HepG2 (cell line): ENCODE data around the gene IQGAP2. TPM values are rescaled to one million over a fixed set of nuclear protein-coding genes. Genes with fewer than 3 reads are reported as not detected.

ENCODE experiments used
- ATAC-seq: fragments of 200-7000 bp; cut with Tn5 transposase; 3 replicates; pipeline ENCODE4 v1.9.1; 2020; ENCODE audit warnings: mild to moderate bottlenecking, moderate library complexity
- BruUV-seq: library from RNA; stranded (reverse); fragments of 400-500 nt; replicated peaks from 2 replicates; lab custom pipeline; 2021; lab: Mats Ljungman, UMichigan
- CTCF ChIA-PET: fragments of 300-600 bp; formaldehyde crosslinking; extraction: SDS; loops from one replicate; lab custom pipeline; 2021; ENCODE audit warnings: low total read pairs, inconsistent platforms, low intra/inter-chr PET ratio; lab: Yijun Ruan, JAX
- POLR2A ChIA-PET: fragments of 350-600 bp; sonication (Branson Sonifier 250); formaldehyde crosslinking; loops from one replicate; lab custom pipeline; 2020; ENCODE audit warnings: antibody characterized with exemption, inconsistent platforms; lab: Yijun Ruan, JAX
- DNase-seq: peaks from one replicate; pipeline ENCODE4 v3.0.0-alpha.2; 2015; ENCODE audit warnings: low spot score
- FAIRE-seq: peaks from 3 replicates; lab custom pipeline; 2011; peaks lifted over from hg19 to GRCh38; lab: Jason Lieb, UNC
- H2AFZ ChIP-seq: one replicate; pipeline ENCODE4 v1.6.1; 2011; ENCODE audit warnings: low read length, inconsistent platforms
- H3K27ac ChIP-seq: fragments of 300-600 bp; 3 replicates; pipeline ENCODE4 v1.8.0; 2011; ENCODE audit warnings: mixed run types, mild to moderate bottlenecking, mixed read lengths, low read length, inconsistent platforms; ENCODE audit not compliant: insufficient read depth; ENCODE audit errors: extremely low read length
- H3K27me3 ChIP-seq, 2 experiments: fragments of 200-600 bp in 1 of 2; 2 replicates in 1 of 2; 3 replicates in 1 of 2; pipeline versions ENCODE4 v1.6.0 to v1.8.0; 2011; ENCODE audit warnings: low read length in 2 of 2, mild to moderate bottlenecking in 2 of 2, moderate library complexity in 2 of 2, inconsistent platforms in 1 of 2; ENCODE audit not compliant: insufficient read depth in 2 of 2, control insufficient read depth in 1 of 2
- H3K36me3 ChIP-seq, 2 experiments: fragments of 200-600 bp in 1 of 2; replicated peaks in 1 of 2; 2 replicates in 1 of 2; 3 replicates in 1 of 2; pipeline versions ENCODE4 v1.5.1 to v1.8.0; 2011; ENCODE audit warnings: low read length in 2 of 2, inconsistent platforms in 1 of 2; ENCODE audit not compliant: insufficient read depth in 2 of 2, control insufficient read depth in 1 of 2
- H3K4me1 ChIP-seq: 2 replicates; pipeline ENCODE4 v1.5.1; 2012; ENCODE audit warnings: low read length, inconsistent platforms; ENCODE audit not compliant: insufficient read depth
- H3K4me2 ChIP-seq: 2 replicates; pipeline ENCODE4 v1.6.0; 2011; ENCODE audit warnings: low read depth, low read length, inconsistent platforms
- H3K4me3 ChIP-seq, 3 experiments: fragments of 200-600 bp in 1 of 3; sonication (generic), shearing (Covaris generic) in 1 of 3; replicated peaks in 1 of 3; 2 replicates each; pipeline ENCODE4 v1.5.1; 2011 to 2016; ENCODE audit warnings: low read length in 3 of 3, inconsistent platforms in 2 of 3, low read depth in 2 of 3, mild to moderate bottlenecking in 2 of 3, control low read depth in 1 of 3, mixed read lengths in 1 of 3; ENCODE audit not compliant: insufficient read depth in 1 of 3
- H3K79me2 ChIP-seq: one replicate; pipeline ENCODE4 v1.6.1; 2011; ENCODE audit warnings: low read length, inconsistent platforms; ENCODE audit not compliant: insufficient read depth
- H3K9ac ChIP-seq: 2 replicates; pipeline ENCODE4 v1.6.0; 2011; ENCODE audit warnings: mild to moderate bottlenecking, low read depth, low read length, inconsistent platforms; ENCODE audit not compliant: insufficient read depth
- H3K9me3 ChIP-seq: 2 replicates; pipeline ENCODE4 v1.5.1; 2012; ENCODE audit warnings: mild to moderate bottlenecking, low read length
- H4K20me1 ChIP-seq: 2 replicates; pipeline ENCODE4 v1.6.0; 2011; ENCODE audit warnings: inconsistent platforms, mild to moderate bottlenecking, low read length, moderate library complexity; ENCODE audit not compliant: insufficient read depth
- CEBPB ChIP-seq: IDR thresholded peaks from 2 replicates; pipeline ENCODE4 v1.6.1; 2011; ENCODE audit warnings: low read depth, low read length, improper control_type of control experiment, borderline replicate concordance
- CEBPG ChIP-seq: IDR thresholded peaks from 2 replicates; pipeline ENCODE4 v1.6.1; 2016
- EZH2 ChIP-seq: conservative IDR thresholded peaks from 2 replicates; pipeline ENCODE4 v1.6.1; 2012; ENCODE audit warnings: mild to moderate bottlenecking, low read depth, low read length, moderate library complexity
- FOXA3 ChIP-seq: IDR thresholded peaks from 2 replicates; pipeline ENCODE4 v1.6.1; 2016; ENCODE audit warnings: missing genetic modification reagents, missing compliant biosample characterization
- HCFC1 ChIP-seq: fragments of 150-350 bp; IDR thresholded peaks from 2 replicates; pipeline ENCODE4 v1.6.1; 2014; ENCODE audit warnings: low read depth, low read length
- HOXA9 ChIP-seq: sonication (generic); formaldehyde crosslinking; IDR thresholded peaks from 2 replicates; pipeline ENCODE4 v1.8.1; 2022; ENCODE audit warnings: missing genetic modification reagents, mild to moderate bottlenecking, moderate library complexity, borderline replicate concordance
- YEATS2 ChIP-seq: sonication (generic); formaldehyde crosslinking; IDR thresholded peaks from 2 replicates; pipeline ENCODE4 v1.4.0; 2020; ENCODE audit warnings: missing genetic modification reagents, borderline replicate concordance
- ZNF484 ChIP-seq: sonication (generic); formaldehyde crosslinking; IDR thresholded peaks from 2 replicates; pipeline ENCODE4 v1.5.1; 2020; ENCODE audit warnings: mild to moderate bottlenecking, low read depth, missing genetic modification reagents, borderline replicate concordance
- ZNF607 ChIP-seq: sonication (generic); formaldehyde crosslinking; IDR thresholded peaks from 2 replicates; pipeline ENCODE4 v1.5.1; 2020; ENCODE audit warnings: missing genetic modification reagents, mild to moderate bottlenecking, borderline replicate concordance
- ZNF615 ChIP-seq: sonication (generic); formaldehyde crosslinking; IDR thresholded peaks from 2 replicates; pipeline ENCODE4 v1.5.0; 2020; ENCODE audit warnings: mild to moderate bottlenecking, missing genetic modification reagents, borderline replicate concordance
- ZNF780A ChIP-seq: sonication (generic); formaldehyde crosslinking; IDR thresholded peaks from 2 replicates; pipeline ENCODE4 v1.8.0; 2022; ENCODE audit warnings: mild to moderate bottlenecking, missing genetic modification reagents, moderate library complexity
- WGBS: methylation state at CpG from one replicate; pipeline ENCODE4 v1.1.6; 2017; ENCODE audit warnings: low lambda C conversion rate; 5-methylcytosine and 5-hydroxymethylcytosine counted together
- in situ Hi-C: cut with HindIII; loops from 2 replicates; pipeline ENCODE4 v1.10.0; 2017; ENCODE audit warnings: low pct_unique_long_range_greater_than_20kb; ENCODE audit not compliant: extremely low pct_ligation_motif_present
- intact Hi-C: fragments of 100-400 bp; cut with micrococcal nuclease; formaldehyde crosslinking; loops from one replicate; pipeline ENCODE4 v1.10.0; 2022; ENCODE audit not compliant: unreplicated experiment
- polyA plus RNA-seq, 8 experiments: library from polyadenylated mRNA; depleted of rRNA in 3 of 8; stranded (reverse) in 7 of 8; unstranded in 1 of 8; fragments of >200 nt; fragmentation: Illumina TruSeq in 4 of 8; extraction: Trizol in 4 of 8; gene quantifications; 2 replicates each; pipeline versions ENCODE4 v1.2.1 to v1.2.3, GENCODE V29; 2011 to 2016; ENCODE audit warnings: low read depth in 4 of 8, missing spikeins in 1 of 8, mixed read lengths in 1 of 8; ENCODE audit not compliant: insufficient read depth in 1 of 8
- total RNA-seq, 5 experiments: library from RNA; depleted of rRNA; stranded (reverse); fragments of >200 nt; fragmentation: Illumina TruSeq; extraction: Trizol; gene quantifications; 2 replicates each; pipeline ENCODE4 v1.2.3, GENCODE V29; 2016; ENCODE audit warnings: low read depth in 1 of 5
- TF ChIP-seq, protein P1 (sequence below): sonication (generic); formaldehyde crosslinking; IDR thresholded peaks from 2 replicates; pipeline ENCODE4 v1.4.0; 2020; ENCODE audit warnings: mild to moderate bottlenecking, low read depth, missing genetic modification reagents
- TF ChIP-seq, protein P2 (sequence below), 2 experiments: sonication (generic) in 1 of 2; formaldehyde crosslinking in 1 of 2; IDR thresholded peaks; 2 replicates each; pipeline versions ENCODE4 v1.4.0 to v1.6.1; 2018 to 2020; ENCODE audit warnings: missing genetic modification reagents in 2 of 2, borderline replicate concordance in 1 of 2, low read depth in 1 of 2, mild to moderate bottlenecking in 1 of 2, missing biosample characterization in 1 of 2

IQGAP2 gene
- total and polyA plus RNA-seq, 2 of the 13 experiments (the other 11 are each of a cell fraction or from before 2014, with no cell fraction given) = 35.2 to 83.3 TPM

DNA sequence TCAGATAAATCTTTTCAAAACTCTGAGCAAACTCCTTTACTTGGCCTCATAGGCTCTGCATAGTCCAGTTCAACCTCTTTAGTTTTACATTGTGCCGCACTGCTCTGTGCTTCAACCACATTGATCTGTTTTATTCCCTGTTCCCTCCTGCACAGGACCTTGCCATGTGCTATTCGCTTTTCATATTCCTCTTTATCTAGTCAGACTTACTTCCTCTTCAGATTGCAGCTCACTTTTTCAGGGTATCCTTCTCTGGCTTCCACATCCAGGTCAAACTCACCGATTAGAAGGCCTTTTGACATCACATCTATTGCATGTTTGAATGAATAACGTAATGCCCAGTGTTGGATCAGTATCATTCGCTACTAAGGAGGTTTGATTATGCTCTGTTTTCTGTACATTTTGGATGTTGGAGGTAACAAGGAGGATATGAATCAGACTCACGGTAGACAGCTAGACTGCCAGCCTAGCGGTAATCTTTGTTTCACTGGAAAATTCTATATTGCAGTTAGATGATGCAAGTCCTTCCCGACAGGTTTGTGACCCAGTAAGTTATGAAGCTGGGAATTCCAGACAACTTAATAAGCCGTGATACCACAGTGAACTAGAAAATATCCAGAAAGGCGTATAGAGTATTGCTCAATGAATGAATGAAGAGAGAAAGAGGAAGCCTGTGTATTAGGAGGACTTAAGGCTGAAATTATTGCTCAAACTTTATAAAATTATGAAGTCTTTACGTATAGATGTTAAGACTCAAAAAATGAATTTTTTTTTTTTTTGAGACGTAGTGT lies 65.7 kb downstream of the IQGAP2 start:
- H2AFZ ChIP-seq = no peak overlapping the region
- 96% methylated on average over 12 of the region's 12 CpGs for WGBS
- in situ Hi-C loops = no loop called here
- TF ChIP-seq FOXA3 (CRISPR knock-in tag) (no peak), ZNF780A (no peak), CEBPB (no peak), EZH2 (no peak), ZNF615 (CRISPR knock-in tag) (no peak), HOXA9 (CRISPR knock-in tag) (no peak), ZNF484 (CRISPR knock-in tag) (no peak), CEBPG (CRISPR knock-in tag) (no peak), YEATS2 (no peak), HCFC1 (no peak), ZNF607 (CRISPR knock-in tag) (no peak)
- TF ChIP-seq, protein P1, sequence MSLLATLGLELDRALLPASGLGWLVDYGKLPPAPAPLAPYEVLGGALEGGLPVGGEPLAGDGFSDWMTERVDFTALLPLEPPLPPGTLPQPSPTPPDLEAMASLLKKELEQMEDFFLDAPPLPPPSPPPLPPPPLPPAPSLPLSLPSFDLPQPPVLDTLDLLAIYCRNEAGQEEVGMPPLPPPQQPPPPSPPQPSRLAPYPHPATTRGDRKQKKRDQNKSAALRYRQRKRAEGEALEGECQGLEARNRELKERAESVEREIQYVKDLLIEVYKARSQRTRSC = no peak
- TF ChIP-seq, protein P2, sequence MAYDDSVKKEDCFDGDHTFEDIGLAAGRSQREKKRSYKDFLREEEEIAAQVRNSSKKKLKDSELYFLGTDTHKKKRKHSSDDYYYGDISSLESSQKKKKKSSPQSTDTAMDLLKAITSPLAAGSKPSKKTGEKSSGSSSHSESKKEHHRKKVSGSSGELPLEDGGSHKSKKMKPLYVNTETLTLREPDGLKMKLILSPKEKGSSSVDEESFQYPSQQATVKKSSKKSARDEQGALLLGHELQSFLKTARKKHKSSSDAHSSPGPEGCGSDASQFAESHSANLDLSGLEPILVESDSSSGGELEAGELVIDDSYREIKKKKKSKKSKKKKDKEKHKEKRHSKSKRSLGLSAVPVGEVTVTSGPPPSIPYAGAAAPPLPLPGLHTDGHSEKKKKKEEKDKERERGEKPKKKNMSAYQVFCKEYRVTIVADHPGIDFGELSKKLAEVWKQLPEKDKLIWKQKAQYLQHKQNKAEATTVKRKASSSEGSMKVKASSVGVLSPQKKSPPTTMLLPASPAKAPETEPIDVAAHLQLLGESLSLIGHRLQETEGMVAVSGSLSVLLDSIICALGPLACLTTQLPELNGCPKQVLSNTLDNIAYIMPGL (CRISPR knock-in tag; IDR thresholded peaks at IDR 0.05; ENCODE audit: borderline replicate concordance in 1 of 2, low read depth in 1 of 2) = no peak
- H4K20me1 ChIP-seq = no peaks in the 10 kb centered on the region
- no TSS peak for BruUV-seq
- no peak overlapping the region for H3K4me3 ChIP-seq
- peaks cover 41% of the 10 kb centered on the region for H3K4me1 ChIP-seq
- intact Hi-C loops = no loop called here
- no peak for DNase-seq
- H3K36me3 ChIP-seq = peaks cover 0 to 3% of the 10 kb centered on the region in 2 experiments; a peak in 1 of 5 replicates
- ChIA-PET POLR2A (no interaction called here), CTCF (no interaction called here)
- ATAC-seq = no peak
- H3K27ac ChIP-seq = no peak overlapping the region
- no peak overlapping the region for H3K4me2 ChIP-seq
- no peak for FAIRE-seq
- no peaks in the 10 kb centered on the region for H3K27me3 ChIP-seq
- H3K9me3 ChIP-seq = no peaks in the 10 kb centered on the region
- peaks cover 16% of the 10 kb centered on the region for H3K79me2 ChIP-seq
- no peak overlapping the region for H3K9ac ChIP-seq
